PC-3 (cell line): ENCODE data around the gene PLA2G2E.

ENCODE experiments used
- EZH2 ChIP-seq: fragments of 300-600 bp; sonication (generic); IDR thresholded peaks from one replicate; pipeline ENCODE4 v1.6.1; 2017; ENCODE audit warnings: antibody characterized with exemption, mild to moderate bottlenecking, low read length; ENCODE audit not compliant: unreplicated experiment
- TF ChIP-seq, protein P1 (sequence below): fragments of 300-600 bp; sonication (generic); conservative IDR thresholded peaks from 2 replicates; pipeline ENCODE4 v1.5.1; 2017; ENCODE audit warnings: antibody characterized with exemption, low read depth, mild to moderate bottlenecking, low read length

DNA sequence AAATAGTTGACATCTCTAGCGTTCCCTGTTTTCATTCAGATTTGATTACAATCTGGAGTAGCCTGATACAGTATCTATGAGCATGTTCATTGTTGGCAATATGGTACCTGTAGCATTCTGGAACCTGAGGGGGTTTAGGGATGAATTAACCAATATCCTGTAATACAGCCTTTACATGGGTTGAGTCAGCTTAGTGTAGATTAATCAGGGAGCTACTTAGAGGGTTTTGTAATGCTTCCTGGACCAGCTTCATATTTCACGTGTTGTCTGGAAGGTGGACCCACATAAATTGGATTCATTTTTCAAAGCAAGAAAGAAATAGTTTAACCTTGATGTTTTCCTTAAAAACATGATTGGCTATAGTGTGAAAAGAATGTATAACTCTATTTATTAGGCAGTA, 37.6 kb downstream of the PLA2G2E start:
- TF ChIP-seq, protein P1, sequence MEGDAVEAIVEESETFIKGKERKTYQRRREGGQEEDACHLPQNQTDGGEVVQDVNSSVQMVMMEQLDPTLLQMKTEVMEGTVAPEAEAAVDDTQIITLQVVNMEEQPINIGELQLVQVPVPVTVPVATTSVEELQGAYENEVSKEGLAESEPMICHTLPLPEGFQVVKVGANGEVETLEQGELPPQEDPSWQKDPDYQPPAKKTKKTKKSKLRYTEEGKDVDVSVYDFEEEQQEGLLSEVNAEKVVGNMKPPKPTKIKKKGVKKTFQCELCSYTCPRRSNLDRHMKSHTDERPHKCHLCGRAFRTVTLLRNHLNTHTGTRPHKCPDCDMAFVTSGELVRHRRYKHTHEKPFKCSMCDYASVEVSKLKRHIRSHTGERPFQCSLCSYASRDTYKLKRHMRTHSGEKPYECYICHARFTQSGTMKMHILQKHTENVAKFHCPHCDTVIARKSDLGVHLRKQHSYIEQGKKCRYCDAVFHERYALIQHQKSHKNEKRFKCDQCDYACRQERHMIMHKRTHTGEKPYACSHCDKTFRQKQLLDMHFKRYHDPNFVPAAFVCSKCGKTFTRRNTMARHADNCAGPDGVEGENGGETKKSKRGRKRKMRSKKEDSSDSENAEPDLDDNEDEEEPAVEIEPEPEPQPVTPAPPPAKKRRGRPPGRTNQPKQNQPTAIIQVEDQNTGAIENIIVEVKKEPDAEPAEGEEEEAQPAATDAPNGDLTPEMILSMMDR, result no peak
- TF ChIP-seq EZH2, result no peak
